ENCODE results near the gene GM2A. TPM values are rescaled to one million over a fixed set of nuclear protein-coding genes. Genes with fewer than 3 reads are reported as not detected.

Gene GM2A
- polyA plus RNA-seq, 3 donors = 27.2 to 29.3 (median 27.4) TPM

DNA sequence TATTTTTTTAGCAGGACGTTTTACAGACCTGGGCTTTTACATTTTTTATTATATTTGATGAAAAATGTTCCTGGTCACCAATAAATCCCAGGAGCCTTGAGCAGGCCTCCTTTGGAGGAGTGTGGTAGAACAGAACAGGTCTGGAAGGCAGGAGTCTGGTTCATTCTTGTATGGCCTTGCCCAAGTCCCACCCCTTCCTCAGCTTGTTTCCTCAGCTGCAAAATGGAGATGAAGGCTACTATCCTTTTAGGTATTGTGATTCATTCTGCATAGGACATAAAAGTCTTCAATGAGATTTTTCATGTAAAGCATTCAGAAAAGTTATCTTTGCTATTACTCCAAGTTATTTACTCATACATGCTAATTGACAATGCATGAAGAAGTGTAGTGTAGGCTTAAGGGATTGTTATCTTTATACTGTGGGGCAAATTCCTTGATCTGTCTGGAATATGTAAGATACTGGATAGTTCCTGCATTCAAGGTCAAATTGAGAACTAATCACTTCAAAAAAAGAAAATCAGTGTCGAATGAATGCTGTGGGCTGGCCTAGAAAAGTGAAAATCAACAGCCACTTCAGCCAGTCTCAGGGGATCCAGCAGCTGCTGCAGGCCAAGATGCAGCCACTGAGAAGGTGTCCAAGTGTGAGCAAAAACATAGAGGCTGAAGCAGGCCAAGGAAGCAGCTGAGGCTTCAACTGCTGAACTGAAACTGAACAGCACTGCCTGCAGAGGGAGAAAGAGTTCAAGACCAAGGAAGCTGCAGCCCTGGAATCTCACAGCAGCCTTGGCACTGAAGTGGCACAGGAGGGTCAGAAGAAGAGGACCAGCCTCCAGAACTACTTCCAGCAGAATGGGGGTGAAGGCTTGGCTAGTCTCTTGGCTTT lies 66.1 kb downstream of the GM2A start:
- DNase-seq = no peak

Other genes with a start within 250 kb of the GM2A start
- gene GPX3, start 232.6 kb upstream of the GM2A start, polyA plus RNA-seq (ENCODE audit: insufficient read length in 3 of 3) = 1,000 to 10,000 TPM; 1,360 to 1,471 (median 1,367) TPM
- gene TNIP1, start 172.2 kb upstream of the GM2A start, polyA plus RNA-seq (ENCODE audit: insufficient read length in 3 of 3) = 10 to 100 TPM; 69.0 to 77.2 (median 76.5) TPM
- gene ANXA6, start 95.4 kb upstream of the GM2A start, polyA plus RNA-seq (ENCODE audit: insufficient read length in 3 of 3) = 100 to 1,000 TPM; 120 to 152 (median 140) TPM
- gene CCDC69, start 29.1 kb upstream of the GM2A start, polyA plus RNA-seq (ENCODE audit: insufficient read length in 3 of 3) = 1 to 10 TPM; 5.1 to 5.5 (median 5.2) TPM
- not detected for gene SLC36A3, start 50.6 kb downstream of the GM2A start, polyA plus RNA-seq (ENCODE audit: insufficient read length in 3 of 3)
- 10 to 100 TPM in 2 of 3 donors, 1 to 10 TPM in 1; 7.6 to 16.4 (median 16.0) TPM for gene SLC36A2, start 94.4 kb downstream of the GM2A start, polyA plus RNA-seq (ENCODE audit: insufficient read length in 3 of 3)
- 10 to 100 TPM in 1 of 3 donors, 1 to 10 TPM in 2; 7.3 to 13.0 (median 10.0) TPM for gene SLC36A1, start 194.4 kb downstream of the GM2A start, polyA plus RNA-seq (ENCODE audit: insufficient read length in 3 of 3)